HCT116 (cell line): ENCODE data around the gene TAGLN. TPM values are rescaled to one million over a fixed set of nuclear protein-coding genes. Genes with fewer than 3 reads are reported as not detected.

Experiments
- ATAC-seq: fragments of 200-7000 bp; cut with Tn5 transposase; 2 replicates; pipeline ENCODE4 v1.9.1; 2020; ENCODE audit warnings: mild to moderate bottlenecking, moderate library complexity
- BruUV-seq: library from RNA; stranded (reverse); fragments of 400-500 nt; replicated peaks from 2 replicates; lab custom pipeline; 2021; lab: Mats Ljungman, UMichigan
- CTCF ChIA-PET: fragments of 300-600 bp; sonication (Branson Sonifier 250); formaldehyde crosslinking; loops from one replicate; lab custom pipeline; 2021; ENCODE audit warnings: antibody characterized with exemption; lab: Charles Lee
- POLR2A ChIA-PET: fragments of 300-600, 350-600 bp; sonication (Branson Sonifier 250); formaldehyde crosslinking; loops from one replicate; lab custom pipeline; 2021; ENCODE audit warnings: antibody characterized with exemption; lab: Charles Lee
- RAD21 ChIA-PET, 2 experiments: fragments of 300-600 bp; sonication (Branson Sonifier 250); formaldehyde crosslinking; loops; one replicate each; lab custom pipeline; 2023; ENCODE audit warnings: low total read pairs in 2 of 2; ENCODE audit not compliant: uncharacterized antibody in 2 of 2, unreplicated experiment in 2 of 2, low non-redundant PET in 1 of 2; lab: Charles Lee
- DNase-seq: peaks from one replicate; pipeline ENCODE4 v3.0.0-alpha.2; 2010; ENCODE audit warnings: low read depth, low spot score
- H2AFZ ChIP-seq: fragments of 200-600 bp; shearing (Covaris generic), sonication (generic); 2 replicates; pipeline ENCODE4 v1.6.1; 2017; ENCODE audit warnings: low read depth, mixed run types, mixed read lengths, antibody characterized with exemption, low read length; ENCODE audit not compliant: poor library complexity, severe bottlenecking
- H3K27ac ChIP-seq: 2 replicates; pipeline ENCODE4 v1.5.1; 2012; ENCODE audit warnings: low read depth, low read length
- H3K27me3 ChIP-seq: fragments of 200-600 bp; sonication (generic); 2 replicates; pipeline ENCODE4 v1.6.1; 2016; ENCODE audit warnings: mixed run types, low read length, mixed read lengths; ENCODE audit not compliant: insufficient read depth
- H3K36me3 ChIP-seq, 2 experiments: fragments of 200-500 bp in 1 of 2; fragments of 200-600 bp in 1 of 2; sonication (Bioruptor generic) in 1 of 2; sonication (generic) in 1 of 2; 2 replicates each; pipeline versions ENCODE4 v1.5.1 to v1.6.1; 2014 to 2016; ENCODE audit warnings: low read length in 2 of 2, inconsistent platforms in 1 of 2, mixed read lengths in 1 of 2, mixed run types in 1 of 2; ENCODE audit not compliant: insufficient read depth in 2 of 2, control insufficient read depth in 1 of 2
- H3K4me1 ChIP-seq, 2 experiments: fragments of 200-600 bp in 1 of 2; sonication (generic) in 1 of 2; 2 replicates each; pipeline versions ENCODE4 v1.5.1 to v1.6.1; 2012 to 2017; ENCODE audit warnings: low read length in 2 of 2, inconsistent platforms in 1 of 2, mild to moderate bottlenecking in 1 of 2, mixed read lengths in 1 of 2, mixed run types in 1 of 2, moderate library complexity in 1 of 2; ENCODE audit not compliant: insufficient read depth in 2 of 2, control insufficient read depth in 1 of 2
- H3K4me2 ChIP-seq: fragments of 200-600 bp; sonication (generic); 2 replicates; pipeline ENCODE4 v1.6.1; 2017; ENCODE audit warnings: mixed run types, low read length, mixed read lengths
- H3K4me3 ChIP-seq, 2 experiments: fragments of 200-600 bp in 1 of 2; sonication (generic) in 1 of 2; replicated peaks in 1 of 2; 2 replicates each; pipeline ENCODE4 v1.5.1; 2011 to 2016; ENCODE audit warnings: low read length in 2 of 2, control low read depth in 1 of 2, low read depth in 1 of 2, mild to moderate bottlenecking in 1 of 2, mixed read lengths in 1 of 2, mixed run types in 1 of 2
- H3K79me2 ChIP-seq: fragments of 200-600 bp; sonication (generic); 2 replicates; pipeline ENCODE4 v1.6.1; 2017; ENCODE audit warnings: mild to moderate bottlenecking, mixed run types, low read length, moderate library complexity, mixed read lengths; ENCODE audit not compliant: insufficient read depth
- H3K9ac ChIP-seq: fragments of 200-600 bp; sonication (generic); 2 replicates; pipeline ENCODE4 v1.6.1; 2016; ENCODE audit warnings: low read length, mixed read lengths
- H3K9me2 ChIP-seq: fragments of 200-600 bp; sonication (generic), shearing (Covaris generic); 2 replicates; pipeline ENCODE4 v1.6.1; 2017; ENCODE audit warnings: mixed run types, mild to moderate bottlenecking, moderate library complexity; ENCODE audit not compliant: insufficient read depth
- H3K9me3 ChIP-seq, 2 experiments: fragments of 200-500 bp in 1 of 2; fragments of 200-600 bp in 1 of 2; sonication (Bioruptor generic) in 1 of 2; sonication (generic) in 1 of 2; 2 replicates each; pipeline ENCODE4 v1.6.1; 2014 to 2017; ENCODE audit warnings: low read length in 2 of 2, mixed read lengths in 2 of 2, inconsistent platforms in 1 of 2, low read depth in 1 of 2, mild to moderate bottlenecking in 1 of 2, mixed run types in 1 of 2, moderate library complexity in 1 of 2; ENCODE audit not compliant: control insufficient read depth in 1 of 2, insufficient read depth in 1 of 2
- H4K20me1 ChIP-seq: fragments of 200-600 bp; sonication (generic), shearing (Covaris generic); 2 replicates; pipeline ENCODE4 v1.6.1; 2017; ENCODE audit warnings: mixed run types, mild to moderate bottlenecking, moderate library complexity; ENCODE audit not compliant: insufficient read depth
- ATF3 ChIP-seq: IDR thresholded peaks from 2 replicates; pipeline ENCODE4 v1.6.1; 2012
- CBX3 ChIP-seq: IDR thresholded peaks from 2 replicates; pipeline ENCODE4 v1.6.1; 2012; ENCODE audit warnings: low read depth
- CTCF ChIP-seq, 3 experiments: fragments of 200-600 bp in 1 of 3; sonication (generic) in 1 of 3; IDR thresholded peaks in 2 of 3; conservative IDR thresholded peaks in 1 of 3; 2 replicates each; pipeline ENCODE4 v1.5.1; 2012 to 2017; ENCODE audit warnings: low read depth in 2 of 3, low read length in 2 of 3, antibody characterized with exemption in 1 of 3, borderline replicate concordance in 1 of 3, control low read depth in 1 of 3, mild to moderate bottlenecking in 1 of 3, mixed read lengths in 1 of 3, mixed run types in 1 of 3, moderate library complexity in 1 of 3; ENCODE audit not compliant: insufficient read depth in 1 of 3
- EGR1 ChIP-seq: IDR thresholded peaks from 2 replicates; pipeline ENCODE4 v1.6.1; 2012; ENCODE audit warnings: low read depth
- ELF1 ChIP-seq: IDR thresholded peaks from 2 replicates; pipeline ENCODE4 v1.6.1; 2012; ENCODE audit warnings: low read depth, borderline replicate concordance
- POLR2AphosphoS5 ChIP-seq: IDR thresholded peaks from 2 replicates; pipeline ENCODE4 v1.6.1; 2011; ENCODE audit warnings: mild to moderate bottlenecking, low read depth, low read length, moderate library complexity
- SRF ChIP-seq: IDR thresholded peaks from 2 replicates; pipeline ENCODE4 v1.6.1; 2012; ENCODE audit warnings: low read depth
- TCF7L2 ChIP-seq: IDR thresholded peaks from 2 replicates; pipeline ENCODE4 v1.7.0; 2011; ENCODE audit warnings: borderline replicate concordance, inconsistent platforms; ENCODE audit not compliant: insufficient read depth, insufficient read length; ENCODE audit errors: extremely low read depth
- ZNF274 ChIP-seq: fragments of 200-500 bp; sonication (Bioruptor generic); IDR thresholded peaks from 2 replicates; pipeline ENCODE4 v1.6.1; 2014; ENCODE audit warnings: mild to moderate bottlenecking, low read depth, low read length, inconsistent platforms
- intact Hi-C: fragments of 100-400 bp; cut with micrococcal nuclease; formaldehyde crosslinking; loops from 2 replicates; pipeline ENCODE4 v1.10.0; 2022
- total RNA-seq: library from RNA; stranded (reverse); gene quantifications from one replicate; pipeline ENCODE4 v1.2.1, GENCODE V29; 2021; ENCODE audit not compliant: unreplicated experiment

TAGLN gene
- total RNA-seq, 1 experiment from 2014 or later = 10.0 TPM

GRCh38 chr11:117248341-117248740, 49.2 kb downstream of the TAGLN start (continued):
- TF ChIP-seq CBX3 (no peak), EGR1 (no peak), SRF (no peak), ELF1 (no peak), TCF7L2 (no peak), POLR2AphosphoS5 (no peak)
- TF ChIP-seq, all 23 proteins: peak for 0

GRCh38 chr11:117249571-117249970, 50.4 kb downstream of the TAGLN start:
- TF ChIP-seq EGR1 (no peak), ELF1 (no peak), CTCF (IDR thresholded peaks at IDR 0.05 in 2 of 3, conservative IDR thresholded peaks at IDR 0.05 in 1 of 3; ENCODE audit: borderline replicate concordance in 1 of 3, insufficient read depth in 1 of 3, low read depth in 2 of 3, low read length in 2 of 3) (no peak), SRF (no peak), ZNF274 (no peak), ATF3 (no peak), TCF7L2 (no peak)
- Histone ChIP-seq H3K27ac (no peak overlapping the region), H3K36me3 (peaks cover 26 to 27% of the 10 kb centered on the region in 2 experiments), H4K20me1 (0 out of 2 replicates have a peak, but pooled peaks cover 6% of the 10 kb centered on the region), H2AFZ (no peak overlapping the region), H3K9ac (no peak overlapping the region), H3K9me3 (no peaks in the 10 kb centered on the region), H3K4me3 (no peak overlapping the region), H3K9me2 (no peaks in the 10 kb centered on the region), H3K4me2 (no peak overlapping the region), H3K4me1 (no peaks in the 10 kb centered on the region), H3K27me3 (no peaks in the 10 kb centered on the region), H3K79me2 (no peaks in the 10 kb centered on the region)
- DNase-seq (no peak), ATAC-seq (no peak)
- POLR2A ChIA-PET = no interaction called here
- CTCF ChIA-PET = no interaction called here
- RAD21 ChIA-PET = no interaction called here
- intact Hi-C loops = no loop called here
- BruUV-seq = no TSS peak
